K562 (cell line): ENCODE results near the gene KCNJ14. TPM values are rescaled to one million over a fixed set of nuclear protein-coding genes. Genes with fewer than 3 reads are reported as not detected.

ENCODE experiments used
- BCL6 ChIP-seq: fragments of 250-450 bp; sonication (Bioruptor Pico); IDR thresholded peaks from 2 replicates; pipeline ENCODE4 v1.4.0; 2020
- CC2D1A ChIP-seq: fragments of 450-650 bp; IDR thresholded peaks from 2 replicates; pipeline ENCODE4 v1.6.1; 2017; ENCODE audit warnings: mild to moderate bottlenecking
- EGR1 ChIP-seq: fragments of 450-650 bp; conservative IDR thresholded peaks from 2 replicates; pipeline ENCODE4 v1.6.1; 2017; ENCODE audit warnings: mild to moderate bottlenecking
- ELF4 ChIP-seq: fragments of 450-650 bp; formaldehyde crosslinking; IDR thresholded peaks from 2 replicates; pipeline ENCODE4 v1.4.0; 2022; ENCODE audit warnings: missing genetic modification characterization
- MBD1 ChIP-seq: fragments of 250-450 bp; sonication (Bioruptor Pico); IDR thresholded peaks from 2 replicates; pipeline ENCODE4 v1.8.0; 2022; ENCODE audit warnings: inconsistent platforms
- MTA3 ChIP-seq: fragments of 450-650 bp; formaldehyde crosslinking; IDR thresholded peaks from 2 replicates; pipeline ENCODE4 v1.6.1; 2017; ENCODE audit warnings: mild to moderate bottlenecking, borderline replicate concordance
- NCOA6 ChIP-seq: fragments of 450-650 bp; IDR thresholded peaks from 2 replicates; pipeline ENCODE4 v1.6.1; 2017; ENCODE audit warnings: mild to moderate bottlenecking
- RAD21 ChIP-seq, 2 experiments: fragments of 250-450 bp in 1 of 2; fragments of 450-650 bp in 1 of 2; sonication (Bioruptor Pico) in 1 of 2; formaldehyde crosslinking in 1 of 2; IDR thresholded peaks in 1 of 2; conservative IDR thresholded peaks in 1 of 2; 2 replicates each; pipeline versions ENCODE4 v1.4.0 to v1.8.0; 2020 to 2022; ENCODE audit warnings: mild to moderate bottlenecking in 2 of 2, moderate library complexity in 1 of 2
- RBM25 ChIP-seq: fragments of 200-400 bp; formaldehyde crosslinking; IDR thresholded peaks from 2 replicates; pipeline ENCODE4 v1.6.1; 2018; ENCODE audit warnings: low read length, low read depth, moderate library complexity; ENCODE audit not compliant: severe bottlenecking
- TCF3 ChIP-seq: sonication (generic); formaldehyde crosslinking; IDR thresholded peaks from 2 replicates; pipeline ENCODE4 v1.4.0; 2020; ENCODE audit warnings: mild to moderate bottlenecking, missing genetic modification reagents
- TCFL5 ChIP-seq: fragments of 250-450 bp; sonication (Bioruptor Pico); conservative IDR thresholded peaks from 2 replicates; pipeline ENCODE4 v1.6.1; 2021; ENCODE audit warnings: mild to moderate bottlenecking, moderate library complexity, matching md5 sums
- ZC3H11A ChIP-seq: IDR thresholded peaks from 2 replicates; pipeline ENCODE4 v1.6.1; 2012; ENCODE audit warnings: low read depth, low read length, improper control_type of control experiment
- ZHX1 ChIP-seq: fragments of 150-350 bp; conservative IDR thresholded peaks from 2 replicates; pipeline ENCODE4 v1.6.1; 2014; ENCODE audit warnings: low read length
- ZNF23 ChIP-seq: fragments of 250-450 bp; sonication (Bioruptor Pico); IDR thresholded peaks from 2 replicates; pipeline ENCODE4 v1.4.0; 2020; ENCODE audit warnings: mild to moderate bottlenecking
- ZNF445 ChIP-seq: fragments of 250-450 bp; sonication (Bioruptor Pico); IDR thresholded peaks from 2 replicates; pipeline ENCODE4 v1.4.0; 2020; ENCODE audit warnings: low read depth, mild to moderate bottlenecking, moderate library complexity
- polyA plus RNA-seq, 8 experiments: library from polyadenylated mRNA; depleted of rRNA in 4 of 8; stranded (reverse) in 5 of 8; unstranded in 3 of 8; fragments of >200 nt; fragmentation: Nextera tagmentation in 2 of 8; fragmentation: Illumina TruSeq in 1 of 8; extraction: Ambion mirVana in 2 of 8; extraction: Trizol in 1 of 8; gene quantifications; 2 replicates each; pipeline versions ENCODE4 v1.2.1 to v1.2.3, GENCODE V29; 2011 to 2014; ENCODE audit warnings: inconsistent platforms in 1 of 8, missing spikeins in 1 of 8
- total RNA-seq, 7 experiments: library from RNA; depleted of rRNA in 6 of 7; stranded (reverse); fragments of >200 nt in 6 of 7; fragmentation: Illumina TruSeq in 2 of 7; extraction: Trizol in 2 of 7; gene quantifications; 2 replicates each; pipeline versions ENCODE4 v1.2.1 to v1.2.3, GENCODE V29; 2011 to 2021; ENCODE audit warnings: low replicate concordance in 1 of 7
- TF ChIP-seq, protein P1 (sequence below), 2 experiments: IDR thresholded peaks in 1 of 2; conservative IDR thresholded peaks in 1 of 2; 2 replicates each; pipeline ENCODE4 v1.6.1; 2016; ENCODE audit warnings: low read depth in 2 of 2, mild to moderate bottlenecking in 1 of 2, missing compliant biosample characterization in 1 of 2, missing genetic modification characterization in 1 of 2, moderate library complexity in 1 of 2
- TF ChIP-seq, protein P2 (sequence below): sonication (generic); formaldehyde crosslinking; IDR thresholded peaks from 2 replicates; pipeline ENCODE4 v1.8.0; 2022; ENCODE audit warnings: mild to moderate bottlenecking, missing genetic modification reagents
- TF ChIP-seq, protein P3 (sequence below): fragments of 200-400 bp; formaldehyde crosslinking; IDR thresholded peaks from 2 replicates; pipeline ENCODE4 v1.6.1; 2017; ENCODE audit warnings: mild to moderate bottlenecking, low read depth, low read length, moderate library complexity

KCNJ14 gene
- total and polyA plus RNA-seq, 9 of the 15 experiments (the other 6 are each of a cell fraction or from before 2014, with no cell fraction given) = 0.15 to 1.6 (median 0.49) TPM

GRCh38 chr19:48506138-48506733 is 50.9 kb downstream of the KCNJ14 start (continued):
- TF ChIP-seq, protein P1, sequence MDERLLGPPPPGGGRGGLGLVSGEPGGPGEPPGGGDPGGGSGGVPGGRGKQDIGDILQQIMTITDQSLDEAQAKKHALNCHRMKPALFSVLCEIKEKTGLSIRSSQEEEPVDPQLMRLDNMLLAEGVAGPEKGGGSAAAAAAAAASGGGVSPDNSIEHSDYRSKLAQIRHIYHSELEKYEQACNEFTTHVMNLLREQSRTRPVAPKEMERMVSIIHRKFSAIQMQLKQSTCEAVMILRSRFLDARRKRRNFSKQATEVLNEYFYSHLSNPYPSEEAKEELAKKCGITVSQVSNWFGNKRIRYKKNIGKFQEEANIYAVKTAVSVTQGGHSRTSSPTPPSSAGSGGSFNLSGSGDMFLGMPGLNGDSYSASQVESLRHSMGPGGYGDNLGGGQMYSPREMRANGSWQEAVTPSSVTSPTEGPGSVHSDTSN (CRISPR knock-in tag; IDR thresholded peaks at IDR 0.05; ENCODE audit: low read depth) = no peak
- TF ChIP-seq, protein P1 (tag; conservative IDR thresholded peaks at IDR 0.05; ENCODE audit: low read depth) = no peak
- TF ChIP-seq, protein P2, sequence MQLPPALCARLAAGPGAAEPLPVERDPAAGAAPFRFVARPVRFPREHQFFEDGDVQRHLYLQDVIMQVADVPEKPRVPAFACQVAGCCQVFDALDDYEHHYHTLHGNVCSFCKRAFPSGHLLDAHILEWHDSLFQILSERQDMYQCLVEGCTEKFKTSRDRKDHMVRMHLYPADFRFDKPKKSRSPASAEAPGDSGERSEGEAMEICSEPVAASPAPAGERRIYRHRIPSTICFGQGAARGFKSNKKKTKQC (CRISPR knock-in tag) = no peak
- no peak for TF ChIP-seq MBD1 (CRISPR knock-in tag)
- peak; percentile 78 for TF ChIP-seq CC2D1A
- no peak for TF ChIP-seq ZC3H11A
- TF ChIP-seq ELF4 (CRISPR knock-in tag) = no peak
- no peak for TF ChIP-seq BCL6
- TF ChIP-seq NCOA6 = no peak
- TF ChIP-seq ZNF445 = no peak
- no peak for TF ChIP-seq TCF3 (CRISPR knock-in tag)
- TF ChIP-seq RBM25 = peak; percentile 87
- no peak for TF ChIP-seq TCFL5
- 0 out of 2 replicates have a peak, but pooled peaks have one; percentile 34 for TF ChIP-seq MTA3
- TF ChIP-seq RAD21 (CRISPR knock-in tag; conservative IDR thresholded peaks at IDR 0.05 in 1 of 2, IDR thresholded peaks at IDR 0.05 in 1 of 2) = peak; percentile 93 to 95
- no peak for TF ChIP-seq EGR1
- TF ChIP-seq ZNF23 (CRISPR knock-in tag) = no peak
- TF ChIP-seq, protein P3, sequence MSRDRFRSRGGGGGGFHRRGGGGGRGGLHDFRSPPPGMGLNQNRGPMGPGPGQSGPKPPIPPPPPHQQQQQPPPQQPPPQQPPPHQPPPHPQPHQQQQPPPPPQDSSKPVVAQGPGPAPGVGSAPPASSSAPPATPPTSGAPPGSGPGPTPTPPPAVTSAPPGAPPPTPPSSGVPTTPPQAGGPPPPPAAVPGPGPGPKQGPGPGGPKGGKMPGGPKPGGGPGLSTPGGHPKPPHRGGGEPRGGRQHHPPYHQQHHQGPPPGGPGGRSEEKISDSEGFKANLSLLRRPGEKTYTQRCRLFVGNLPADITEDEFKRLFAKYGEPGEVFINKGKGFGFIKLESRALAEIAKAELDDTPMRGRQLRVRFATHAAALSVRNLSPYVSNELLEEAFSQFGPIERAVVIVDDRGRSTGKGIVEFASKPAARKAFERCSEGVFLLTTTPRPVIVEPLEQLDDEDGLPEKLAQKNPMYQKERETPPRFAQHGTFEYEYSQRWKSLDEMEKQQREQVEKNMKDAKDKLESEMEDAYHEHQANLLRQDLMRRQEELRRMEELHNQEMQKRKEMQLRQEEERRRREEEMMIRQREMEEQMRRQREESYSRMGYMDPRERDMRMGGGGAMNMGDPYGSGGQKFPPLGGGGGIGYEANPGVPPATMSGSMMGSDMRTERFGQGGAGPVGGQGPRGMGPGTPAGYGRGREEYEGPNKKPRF = no peak
- TF ChIP-seq ZHX1 = no peak
